GM18951 (cell line): ENCODE results near the gene SNX27.
"Not testable (repeated sequence)": the region's sequence is repeated elsewhere in the genome, so short reads cannot be mapped to it uniquely, and the experiment has no call there.

ENCODE experiments used
- POLR2A ChIP-seq: IDR thresholded peaks from 4 replicates; pipeline ENCODE4 v1.6.1; 2011; ENCODE audit warnings: mild to moderate bottlenecking; ENCODE audit not compliant: insufficient read length, insufficient read depth; ENCODE audit errors: extremely low read depth
- in situ Hi-C: fragments of 300-500 bp; cut with MboI; formaldehyde crosslinking; loops from one replicate; pipeline ENCODE4 v1.12.0; 2022; ENCODE audit warnings: low sequenced_read_pairs, mixed read lengths, inconsistent platforms; ENCODE audit not compliant: unreplicated experiment

SNX27 gene

GRCh38 chr1:151629278-151629677, 17.4 kb downstream of the SNX27 start:
- no peak for TF ChIP-seq POLR2A
- in situ Hi-C loops: no loop called here

- in situ Hi-C loops: no loop called here
- no peak for TF ChIP-seq POLR2A
Measured at GRCh38 chr1:151635479-151636072, 23.7 kb downstream of the SNX27 start.

- TF ChIP-seq POLR2A: no peak
Measured at GRCh38 chr1:151638074-151638775, 26.4 kb downstream of the SNX27 start.

GRCh38 chr1:151638812-151639211, 27.0 kb downstream of the SNX27 start:
- in situ Hi-C loops: no loop called here
- no peak for TF ChIP-seq POLR2A

More at GRCh38 chr1:151638074-151638775, 26.4 kb downstream of the SNX27 start:
- in situ Hi-C loops: no loop called here

- in situ Hi-C loops: no loop called here
- no peak for TF ChIP-seq POLR2A
Measured at GRCh38 chr1:151639466-151639865, 27.6 kb downstream of the SNX27 start.

GRCh38 chr1:151641229-151641628, 29.4 kb downstream of the SNX27 start:
- in situ Hi-C loops: no loop called here
- TF ChIP-seq POLR2A: no peak

GRCh38 chr1:151643085-151643484, 31.2 kb downstream of the SNX27 start:
- in situ Hi-C loops: not testable (repeated sequence)

- TF ChIP-seq POLR2A: no peak
- in situ Hi-C loops: no loop called here
Measured at GRCh38 chr1:151644001-151644400, 32.2 kb downstream of the SNX27 start.

GRCh38 chr1:151653397-151653796, 41.5 kb downstream of the SNX27 start:
- no peak for TF ChIP-seq POLR2A
- in situ Hi-C loops: no loop called here

- no peak for TF ChIP-seq POLR2A
Measured at GRCh38 chr1:151655371-151655770, 43.5 kb downstream of the SNX27 start.

GRCh38 chr1:151661751-151662150, 49.9 kb downstream of the SNX27 start:
- no peak for TF ChIP-seq POLR2A
- in situ Hi-C loops: no loop called here

More at GRCh38 chr1:151655371-151655770, 43.5 kb downstream of the SNX27 start:
- in situ Hi-C loops: no loop called here

GRCh38 chr1:151668090-151668489, 56.2 kb downstream of the SNX27 start:
- in situ Hi-C loops: no loop called here
- no peak for TF ChIP-seq POLR2A

- in situ Hi-C loops: not testable (repeated sequence)
Measured at GRCh38 chr1:151670036-151670675, 58.3 kb downstream of the SNX27 start.

GRCh38 chr1:151673407-151673806, 61.6 kb downstream of the SNX27 start:
- in situ Hi-C loops: no loop called here

More at GRCh38 chr1:151673407-151673806, 61.6 kb downstream of the SNX27 start:
- TF ChIP-seq POLR2A: no peak
